ENCODE results near the gene RIBC1.
A peak's percentile ranks its signal among the peaks of the same experiment; 100 is the strongest.
"Not testable (repeated sequence)": the region's sequence is repeated elsewhere in the genome, so short reads cannot be mapped to it uniquely, and the experiment has no call there.

Gene RIBC1

DNA sequence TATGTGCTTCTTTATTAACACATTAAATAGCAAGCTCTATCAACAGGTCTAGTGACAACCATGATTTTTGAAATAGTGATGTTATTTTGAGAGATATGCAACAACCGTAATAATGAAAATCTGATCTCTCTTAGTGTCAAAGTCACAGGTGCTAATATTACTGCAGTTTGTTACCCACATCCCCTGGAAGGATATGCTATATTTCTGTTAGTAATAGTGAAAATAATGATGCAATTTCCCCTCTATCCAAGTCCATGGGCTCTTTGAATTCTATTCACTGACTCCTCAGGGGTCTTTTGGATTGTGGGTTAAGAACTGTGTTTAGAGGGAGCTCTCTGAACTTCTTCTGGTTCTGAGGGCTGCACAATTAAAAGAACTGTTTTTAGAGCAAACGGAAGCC is 14.5 kb downstream of the RIBC1 start:
- DNase-seq, result no peak

DNA sequence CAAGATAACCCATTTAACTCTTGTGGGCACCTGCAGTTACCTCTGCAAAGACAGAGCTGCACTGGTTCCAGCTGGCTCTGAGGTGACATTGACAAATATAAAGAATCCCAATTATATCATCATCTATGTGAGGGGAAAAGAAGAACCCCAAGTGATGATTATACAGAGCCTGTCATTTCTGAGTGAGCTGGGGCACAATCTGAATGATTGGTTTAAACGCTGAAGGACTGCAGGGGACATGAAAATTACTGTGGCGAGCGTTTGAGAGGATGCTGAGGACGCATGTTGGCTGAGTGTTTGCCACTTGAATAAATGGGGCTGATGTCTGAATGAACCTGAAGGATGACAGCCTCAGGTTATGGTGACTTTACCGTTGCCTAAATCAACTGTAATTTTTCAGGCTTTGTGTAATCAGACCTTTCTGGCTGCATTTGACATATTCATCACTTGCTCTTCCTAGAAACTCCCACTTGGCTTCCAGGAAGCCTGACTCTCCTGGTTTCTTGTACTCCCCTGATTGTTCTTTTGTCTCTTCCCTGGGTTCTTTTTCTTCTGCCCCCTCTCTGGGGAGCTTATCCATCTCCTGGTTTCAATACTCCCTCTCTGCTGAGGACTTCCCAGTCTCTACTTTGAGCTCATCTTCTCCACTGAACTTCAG is 15.6 kb downstream of the RIBC1 start:
- DNase-seq, result no peak

DNA sequence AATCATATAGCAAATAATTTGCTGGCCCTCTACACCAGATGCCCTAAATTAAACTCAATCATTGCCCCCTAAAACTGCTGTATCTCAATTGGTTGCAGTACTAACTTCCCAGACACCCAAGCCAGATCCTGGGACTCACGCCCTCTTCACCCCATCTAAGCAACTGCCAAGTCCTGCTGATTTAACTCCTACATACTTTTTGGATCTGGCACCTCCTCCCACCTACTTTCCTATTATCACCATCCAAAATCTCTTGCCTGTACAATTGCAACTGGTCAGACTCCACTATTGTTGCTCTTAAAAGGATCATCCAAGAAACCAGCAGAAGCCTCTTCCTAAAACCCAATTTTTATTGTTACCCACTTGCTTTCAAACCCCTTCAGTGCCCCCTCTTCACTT is 16.2 kb downstream of the RIBC1 start:
- DNase-seq, result no peak

DNA sequence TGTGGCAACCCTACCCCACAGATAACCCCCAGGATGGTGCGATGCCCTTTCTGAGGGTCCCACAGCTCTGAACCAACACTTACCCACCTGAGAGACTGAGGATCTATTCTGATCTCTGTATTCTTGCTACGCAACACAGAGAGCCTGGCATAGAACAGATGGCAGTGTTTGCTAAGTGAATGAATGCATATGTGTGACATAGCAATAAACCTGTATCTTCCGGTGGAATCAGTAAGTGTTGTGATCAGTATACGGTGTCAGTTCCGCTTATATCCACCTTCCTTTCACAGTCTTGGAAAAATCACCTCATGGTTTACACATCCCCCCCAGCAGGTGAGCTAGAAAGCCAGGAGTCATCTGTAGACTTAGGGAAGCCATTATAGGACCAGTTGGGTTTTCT is 17.4 kb downstream of the RIBC1 start:
- no peak for DNase-seq

DNA sequence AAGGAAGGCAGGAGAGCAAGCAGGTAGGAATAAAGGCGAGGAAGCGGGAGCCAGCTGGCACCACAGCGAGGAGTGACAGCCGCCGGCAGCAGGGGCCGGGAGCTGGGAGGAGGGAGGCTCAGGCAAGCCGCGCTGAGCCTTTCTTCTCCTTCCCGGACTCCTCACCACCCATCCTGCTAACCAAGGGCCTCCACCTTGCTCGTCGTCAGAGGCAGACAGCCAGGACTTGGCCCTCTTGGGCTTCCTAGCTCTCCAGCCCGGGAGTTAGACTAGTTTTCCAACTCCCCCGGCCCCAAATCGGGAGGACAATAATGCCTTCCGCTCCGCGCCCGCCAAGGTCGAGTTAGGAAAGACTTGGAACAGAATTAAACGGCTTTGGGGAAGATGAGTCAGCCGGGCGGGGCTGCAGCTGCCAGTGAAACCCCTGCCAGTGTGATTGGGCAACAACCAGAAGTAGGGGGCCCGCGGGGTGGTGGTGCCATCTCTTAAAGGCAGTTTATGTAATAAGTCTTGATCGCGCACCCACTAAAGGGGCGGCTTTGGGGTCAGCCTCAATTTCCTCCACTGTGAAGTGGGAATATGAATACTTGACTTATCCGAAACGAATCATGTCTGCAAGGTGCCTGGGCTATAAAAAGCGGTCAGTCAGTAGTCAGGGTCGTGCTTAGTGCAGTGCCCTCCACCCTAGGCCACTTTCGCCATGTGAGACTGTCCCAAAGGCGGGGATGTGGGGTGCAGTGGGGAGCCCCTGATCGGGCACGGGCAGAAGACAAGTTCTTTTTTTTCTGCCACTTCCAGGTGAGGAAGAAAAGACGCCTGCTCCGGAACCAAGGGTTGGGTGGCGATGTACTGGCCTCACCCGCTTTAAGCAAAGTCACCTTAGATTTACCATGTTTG is 18.2 kb downstream of the RIBC1 start:
- peak; percentile 38 for DNase-seq

DNA sequence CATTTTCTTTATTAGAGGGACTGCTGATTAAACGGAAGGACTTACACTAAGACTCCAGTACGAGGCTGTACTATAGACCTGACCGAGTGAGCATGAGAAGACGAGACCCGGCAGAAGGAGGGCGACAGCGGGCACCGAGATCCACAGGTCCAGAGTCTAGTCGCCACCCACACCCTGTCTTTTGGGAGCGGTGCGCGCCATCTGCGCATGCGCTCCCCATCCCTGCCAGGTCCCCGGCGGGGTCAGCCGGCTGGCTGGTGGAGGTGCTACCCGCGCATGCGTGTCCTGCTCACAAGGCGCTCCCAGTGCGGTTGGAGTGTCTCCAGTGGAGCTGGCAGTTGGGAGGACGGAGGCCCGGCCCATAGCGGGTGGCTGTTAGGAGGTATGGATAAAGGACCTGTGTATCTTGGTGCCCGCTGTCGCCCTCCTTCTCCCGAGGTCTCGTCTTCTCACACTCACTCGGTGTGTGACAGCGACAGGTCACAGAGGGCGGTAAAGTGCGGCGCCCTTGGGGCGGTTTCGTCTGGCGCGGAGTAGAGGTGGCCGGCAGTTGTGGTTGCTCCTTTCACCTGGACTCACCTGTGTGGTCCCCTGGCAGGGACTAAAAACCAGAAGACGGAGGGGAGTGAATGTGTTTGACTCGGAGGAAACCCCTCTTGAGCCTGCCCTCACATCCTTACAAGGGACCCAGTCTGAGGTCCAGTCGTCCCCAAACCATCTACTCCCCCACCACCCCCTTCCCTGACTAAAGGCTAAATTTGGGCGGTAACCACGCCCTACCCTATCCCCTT is 19.1 kb downstream of the RIBC1 start:
- peak; percentile 82 for DNase-seq

DNA sequence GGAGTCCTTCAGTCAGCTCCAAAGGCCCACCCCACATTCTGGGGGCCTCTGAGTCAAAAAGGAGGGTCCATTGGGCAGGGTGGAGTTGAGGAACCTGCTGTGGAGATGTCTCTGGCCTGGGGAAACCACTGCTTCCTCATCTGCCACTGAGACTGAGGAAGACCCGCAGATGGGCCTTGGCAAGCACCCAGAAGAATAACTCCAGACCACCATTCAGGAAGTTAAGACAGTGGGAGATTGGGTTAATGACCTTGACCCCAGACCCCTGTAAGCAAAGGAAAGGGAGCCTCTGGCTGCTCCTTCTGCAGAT is 19.6 kb downstream of the RIBC1 start:
- no peak for DNase-seq

DNA sequence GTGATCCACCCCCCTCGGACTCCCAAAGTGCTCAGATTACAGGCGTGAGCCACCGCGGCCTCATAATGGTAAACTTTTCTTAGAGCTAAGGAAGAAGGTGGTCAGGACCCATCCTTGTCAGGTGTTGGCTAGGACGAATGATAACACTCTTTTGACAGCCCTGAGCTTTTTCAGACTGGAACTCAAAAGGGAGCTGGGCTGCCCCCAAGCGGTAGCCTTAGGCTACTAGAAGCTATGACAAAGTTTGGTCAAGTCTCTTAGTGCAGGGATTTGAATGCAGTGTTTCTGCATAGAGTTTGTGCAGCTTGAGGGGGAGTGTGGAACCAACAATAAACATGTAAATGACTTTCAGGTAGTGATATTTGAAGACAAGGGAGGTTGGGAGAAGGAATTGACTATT is 23.3 kb downstream of the RIBC1 start:
- peak; percentile 11 for DNase-seq

DNA sequence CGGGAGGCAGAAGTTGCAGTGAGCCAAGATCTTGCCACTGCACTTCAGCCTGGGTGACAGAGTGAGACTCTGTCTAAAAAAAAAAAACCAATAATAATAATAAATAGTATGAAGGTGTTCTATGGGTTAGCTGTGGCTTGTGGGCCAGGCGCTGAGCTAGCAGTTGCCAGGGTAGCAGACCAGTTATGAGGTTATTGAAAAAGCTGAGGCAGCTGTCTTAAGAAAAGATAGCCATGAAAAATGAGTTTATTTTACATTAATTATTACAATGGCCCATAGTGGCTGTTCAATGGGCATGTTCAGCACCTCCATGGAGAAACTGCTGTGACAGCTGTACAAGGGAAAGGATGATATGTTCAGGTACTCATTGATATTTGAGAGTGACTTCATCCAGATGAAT is 24.8 kb downstream of the RIBC1 start:
- DNase-seq, result no peak

DNA sequence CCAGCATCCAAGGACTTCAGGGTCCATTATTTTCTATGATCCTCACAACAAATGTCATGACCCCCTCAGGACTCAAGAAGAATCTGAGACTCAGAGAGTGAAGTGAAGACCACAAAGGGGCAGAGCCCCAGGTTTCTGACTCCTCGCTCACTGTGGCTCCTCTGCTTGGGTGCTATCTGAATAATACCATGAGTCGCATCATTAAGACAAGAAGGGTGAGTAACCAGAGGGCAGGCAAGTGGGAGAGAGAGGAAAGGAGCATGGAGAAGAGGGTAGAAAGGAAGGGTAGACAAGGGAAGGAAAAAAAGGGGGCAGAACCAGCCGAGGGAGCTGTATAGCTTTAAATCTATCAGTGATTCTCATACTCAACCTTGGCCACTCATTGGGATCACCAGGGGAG is 27.0 kb downstream of the RIBC1 start:
- DNase-seq, result no peak

DNA sequence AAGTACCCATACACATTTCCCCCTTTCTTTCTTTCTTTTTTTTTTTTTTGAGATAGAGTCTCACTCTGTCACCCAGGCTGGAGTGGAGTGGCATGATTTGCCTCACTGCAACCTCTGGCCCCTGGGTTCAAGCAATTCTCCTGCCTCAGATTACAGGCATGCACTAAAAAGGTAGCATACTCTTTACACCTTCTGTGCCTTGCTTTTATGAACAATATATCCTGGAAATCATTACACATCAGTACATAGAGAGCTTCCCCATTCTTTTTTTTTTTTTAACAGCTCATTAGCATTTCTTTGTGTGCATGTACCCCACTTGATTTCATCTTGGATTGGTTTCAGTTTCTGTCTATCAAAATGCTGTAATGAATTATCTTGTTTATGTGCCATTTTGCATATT is 30.1 kb downstream of the RIBC1 start:
- no peak for DNase-seq

DNA sequence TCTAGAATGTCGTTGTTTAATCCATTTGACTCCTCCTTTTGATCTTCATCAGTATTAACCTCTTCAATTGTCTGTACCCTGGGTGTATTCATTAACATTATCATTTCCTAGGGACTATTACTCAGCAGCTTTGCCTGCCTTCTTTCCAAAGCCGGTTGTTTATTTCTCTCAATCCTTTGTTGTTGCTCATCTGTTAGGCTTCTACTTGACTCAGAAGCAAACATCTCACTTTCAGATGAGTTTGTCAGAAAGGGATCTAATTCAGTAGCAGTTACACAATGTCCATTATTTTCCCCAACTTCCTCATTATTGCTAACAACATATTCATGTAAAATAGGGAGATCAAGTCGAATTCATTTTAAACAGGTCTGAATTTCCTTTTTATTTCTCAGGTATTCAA is 33.6 kb downstream of the RIBC1 start:
- no peak for DNase-seq

DNA sequence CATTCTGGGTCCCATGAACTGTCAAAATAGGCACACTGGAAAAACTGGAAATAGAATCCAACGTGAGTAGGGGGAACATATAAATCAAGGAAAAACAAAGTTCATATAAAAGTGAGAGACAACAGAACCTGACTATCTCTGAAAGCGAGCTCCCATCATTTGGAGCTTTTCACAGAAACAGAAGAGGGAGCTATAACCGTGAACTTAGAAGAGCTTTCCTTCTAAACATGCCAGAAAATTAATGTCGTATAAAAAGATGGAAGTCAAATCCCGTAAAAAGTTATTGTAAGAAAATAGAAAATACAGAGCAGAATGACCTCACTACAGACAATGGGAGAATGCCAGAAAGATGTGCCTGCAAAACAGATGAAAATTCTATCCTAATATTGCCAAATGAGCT is 35.4 kb downstream of the RIBC1 start:
- no peak for DNase-seq

DNA sequence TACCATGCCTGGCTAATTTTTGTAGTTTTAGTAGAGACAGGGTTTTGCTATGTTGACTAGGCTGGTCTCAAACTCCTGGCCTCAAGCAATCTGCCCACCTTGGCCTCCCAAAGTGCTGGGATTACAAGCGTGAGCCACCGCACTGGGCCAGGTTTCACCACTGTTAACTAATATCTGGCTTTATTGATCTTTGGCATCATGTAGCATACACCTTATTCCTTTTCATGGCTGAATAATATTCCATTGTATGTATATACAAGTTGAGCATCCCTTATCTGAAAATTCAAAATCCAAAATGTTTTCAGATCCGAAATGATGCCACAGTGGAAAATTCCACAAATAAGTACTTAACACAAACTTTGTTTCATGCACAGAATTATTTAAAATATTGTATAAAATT is 46.0 kb downstream of the RIBC1 start:
- not testable (repeated sequence) for DNase-seq

DNA sequence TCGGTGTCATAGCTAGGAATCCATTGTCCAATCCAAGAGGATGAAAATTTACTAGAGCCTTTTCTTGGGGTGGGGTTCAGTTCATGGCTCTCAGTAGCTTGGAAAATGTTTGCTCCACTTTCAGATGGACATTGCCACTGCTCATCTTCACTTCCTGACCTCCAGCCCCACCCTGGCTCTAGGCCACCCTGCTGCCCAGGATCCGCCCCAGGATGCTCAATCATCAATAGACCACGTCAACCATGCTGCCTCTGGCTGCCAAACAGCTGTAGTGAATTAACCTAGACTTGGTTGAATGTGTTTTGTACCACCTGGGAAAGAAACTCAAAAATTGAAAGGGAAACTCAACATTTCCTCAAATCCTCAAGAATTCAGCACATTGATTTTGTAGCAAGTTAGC is 48.7 kb downstream of the RIBC1 start:
- no peak for DNase-seq

DNA sequence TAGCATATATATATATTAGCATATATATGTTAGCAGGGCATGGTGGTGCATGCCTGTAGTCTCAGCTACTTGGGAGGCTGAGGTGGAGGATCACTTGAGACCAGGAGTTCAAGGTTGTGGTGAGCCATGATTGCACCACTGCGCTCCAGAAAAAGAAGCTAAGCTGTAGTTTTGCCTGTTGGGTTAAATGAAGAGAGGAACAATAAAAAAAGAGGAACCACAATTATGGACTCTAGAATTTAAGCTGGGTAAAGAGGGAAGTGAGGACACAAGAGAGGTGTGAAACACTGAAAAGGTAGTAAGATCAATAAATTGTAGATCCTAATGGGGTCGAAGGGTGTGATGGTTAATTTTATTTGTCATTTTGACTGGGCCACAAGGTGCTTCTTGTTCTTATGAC is 52.0 kb downstream of the RIBC1 start:
- DNase-seq, result no peak

DNA sequence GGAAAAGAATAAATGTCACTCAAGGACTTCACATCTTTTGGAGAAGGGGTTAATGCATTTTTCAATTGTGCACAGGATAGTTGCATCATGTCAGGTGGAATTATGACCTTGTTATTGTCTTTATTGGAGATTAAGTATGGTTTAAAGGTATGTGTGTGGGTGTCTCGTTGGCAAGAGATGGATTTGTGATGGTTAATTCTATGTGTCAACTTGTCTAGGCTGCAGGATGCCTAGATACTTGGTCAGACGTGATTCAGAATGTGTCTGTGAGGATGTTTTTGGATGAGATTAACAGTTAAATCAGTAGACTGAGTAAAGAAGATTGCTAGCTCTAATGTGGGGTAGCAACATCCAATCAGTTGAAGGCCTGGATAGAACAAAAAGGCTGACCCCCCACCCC is 53.7 kb downstream of the RIBC1 start:
- DNase-seq, result no peak

DNA sequence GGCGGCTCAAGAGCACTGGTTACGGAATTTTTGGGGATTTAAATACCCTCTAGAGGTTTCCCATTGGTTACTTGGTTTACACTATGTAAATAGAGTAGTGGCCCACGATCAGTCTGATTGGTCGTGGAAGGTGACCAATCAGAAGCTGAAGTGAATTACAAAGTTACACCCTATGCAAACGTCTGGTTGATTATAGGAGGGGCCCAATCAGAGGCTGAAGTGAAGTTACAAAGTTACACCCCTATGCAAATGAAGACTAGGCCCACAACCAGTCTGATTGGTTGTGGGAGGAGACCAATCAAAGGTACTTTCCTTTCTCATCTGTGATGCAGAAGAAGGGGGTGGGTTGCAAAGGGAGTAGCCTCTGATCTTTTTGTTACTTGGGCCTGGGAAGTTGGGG is 56.6 kb downstream of the RIBC1 start:
- no peak for DNase-seq
